Measurements from ENCODE around the gene RASSF8.
A peak's percentile ranks its signal among the peaks of the same experiment; 100 is the strongest.

RASSF8 gene

GRCh38 chr12:25958428-25959070, at the start of gene RASSF8:
Gene RASSF8 (plus strand): TSS chr12:25958682. CDS start chr12:26055344, 96,662 bp downstream.
- peak; percentile 45 for DNase-seq

GRCh38 chr12:25914551-25914950, 43.9 kb upstream of the RASSF8 start:
- DNase-seq: no peak

- no peak for DNase-seq
Measured at GRCh38 chr12:25924491-25925001, 33.9 kb upstream of the RASSF8 start.

GRCh38 chr12:25925064-25925463, 33.4 kb upstream of the RASSF8 start:
- no peak for DNase-seq

- DNase-seq: no peak
Measured at GRCh38 chr12:25926536-25926935, 31.9 kb upstream of the RASSF8 start.

- no peak for DNase-seq
Measured at GRCh38 chr12:25929142-25929541, 29.3 kb upstream of the RASSF8 start.

GRCh38 chr12:25932971-25933370, 25.5 kb upstream of the RASSF8 start:
- DNase-seq: no peak

- DNase-seq: no peak
Measured at GRCh38 chr12:25934456-25934855, 24.0 kb upstream of the RASSF8 start.

- no peak for DNase-seq
Measured at GRCh38 chr12:25935355-25936144, 22.9 kb upstream of the RASSF8 start.

- DNase-seq: no peak
Measured at GRCh38 chr12:25937096-25937495, 21.4 kb upstream of the RASSF8 start.

GRCh38 chr12:25938581-25938980, 19.9 kb upstream of the RASSF8 start:
- DNase-seq: no peak

- no peak for DNase-seq
Measured at GRCh38 chr12:25939606-25940005, 18.9 kb upstream of the RASSF8 start.

- no peak for DNase-seq
Measured at GRCh38 chr12:25940886-25941285, 17.6 kb upstream of the RASSF8 start.

GRCh38 chr12:25942709-25943108, 15.8 kb upstream of the RASSF8 start:
- DNase-seq: no peak

- DNase-seq: no peak
Measured at GRCh38 chr12:25943940-25944339, 14.5 kb upstream of the RASSF8 start.

GRCh38 chr12:25949343-25949742, 9.1 kb upstream of the RASSF8 start:
- no peak for DNase-seq

GRCh38 chr12:25950329-25951115, 8.0 kb upstream of the RASSF8 start:
- DNase-seq: no peak

- DNase-seq: peak; percentile 27
Measured at GRCh38 chr12:25957793-25958427, 572 bp upstream of the RASSF8 start.

GRCh38 chr12:25959071-25959961, 834 bp downstream of the RASSF8 start:
- DNase-seq: peak; percentile 49

GRCh38 chr12:25960143-25960542, 1.7 kb downstream of the RASSF8 start:
- DNase-seq: no peak

GRCh38 chr12:25960961-25961360, 2.5 kb downstream of the RASSF8 start:
- no peak for DNase-seq

All from stimulated activated CD8-positive, alpha-beta memory T cell treated with anti-CD3 and anti-CD28 coated beads, Interleukin-4, amount 100 ng/mL, for 48 hours (primary cell).